Measurements from ENCODE around the gene CDK5R2.

Gene CDK5R2

DNA sequence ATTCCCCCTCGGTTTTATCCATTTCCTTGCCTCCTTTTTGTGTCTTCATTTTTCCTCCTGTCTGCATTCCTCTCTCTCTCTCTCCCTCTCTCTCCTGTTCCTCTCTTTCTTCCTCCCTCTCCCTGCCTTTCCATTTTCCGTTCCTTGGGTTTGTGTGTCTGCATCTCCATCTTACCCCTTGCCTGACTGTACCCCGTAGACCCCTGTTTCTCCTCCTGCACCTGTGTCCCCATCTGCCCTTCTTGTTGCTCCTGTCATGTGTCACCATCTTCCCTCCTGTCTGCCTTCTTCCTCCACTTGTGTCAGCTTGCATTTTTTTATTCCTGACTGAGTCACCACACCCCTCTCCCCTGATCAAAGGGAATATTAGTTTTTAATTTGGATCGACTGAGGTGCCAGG lies 1.8 kb downstream of the CDK5R2 start:
- TF ChIP-seq EZH2phosphoT487 (IDR thresholded peaks at IDR 0.05; ENCODE audit: borderline replicate concordance, low read length) (no peak), CTCF (IDR thresholded peaks at IDR 0.05; ENCODE audit: low read depth, low read length, poor library complexity, severe bottlenecking) (no peak)
- H3F3A ChIP-seq (ENCODE audit: control insufficient read depth, insufficient read depth) = no peaks in the 10 kb centered on the region
- H3K4me2 ChIP-seq (ENCODE audit: low read length) = no peak overlapping the region
- H3K27me3 ChIP-seq (ENCODE audit: control insufficient read depth, low read length) = peaks cover 24% of the 10 kb centered on the region
- no peaks in the 10 kb centered on the region for H4K20me1 ChIP-seq (ENCODE audit: control insufficient read depth, insufficient read depth, low read depth, low read length)
- H3K9me3 ChIP-seq (ENCODE audit: control insufficient read depth, insufficient read depth, low read length) = no peaks in the 10 kb centered on the region
- peaks cover 11% of the 10 kb centered on the region for H3K4me1 ChIP-seq (ENCODE audit: control insufficient read depth, low read length)
- H3K79me2 ChIP-seq (ENCODE audit: control insufficient read depth, low read length) = no peaks in the 10 kb centered on the region
- H3K4me3 ChIP-seq (ENCODE audit: low read length) = no peak overlapping the region
- H3K27ac ChIP-seq (ENCODE audit: low read depth, low read length) = no peak overlapping the region
- H3K36me3 ChIP-seq (ENCODE audit: control insufficient read depth, low read length) = no peaks in the 10 kb centered on the region
- no peaks in the 10 kb centered on the region for H3K9me2 ChIP-seq (replicated peaks; ENCODE audit: control insufficient read depth, low read length)

DNA sequence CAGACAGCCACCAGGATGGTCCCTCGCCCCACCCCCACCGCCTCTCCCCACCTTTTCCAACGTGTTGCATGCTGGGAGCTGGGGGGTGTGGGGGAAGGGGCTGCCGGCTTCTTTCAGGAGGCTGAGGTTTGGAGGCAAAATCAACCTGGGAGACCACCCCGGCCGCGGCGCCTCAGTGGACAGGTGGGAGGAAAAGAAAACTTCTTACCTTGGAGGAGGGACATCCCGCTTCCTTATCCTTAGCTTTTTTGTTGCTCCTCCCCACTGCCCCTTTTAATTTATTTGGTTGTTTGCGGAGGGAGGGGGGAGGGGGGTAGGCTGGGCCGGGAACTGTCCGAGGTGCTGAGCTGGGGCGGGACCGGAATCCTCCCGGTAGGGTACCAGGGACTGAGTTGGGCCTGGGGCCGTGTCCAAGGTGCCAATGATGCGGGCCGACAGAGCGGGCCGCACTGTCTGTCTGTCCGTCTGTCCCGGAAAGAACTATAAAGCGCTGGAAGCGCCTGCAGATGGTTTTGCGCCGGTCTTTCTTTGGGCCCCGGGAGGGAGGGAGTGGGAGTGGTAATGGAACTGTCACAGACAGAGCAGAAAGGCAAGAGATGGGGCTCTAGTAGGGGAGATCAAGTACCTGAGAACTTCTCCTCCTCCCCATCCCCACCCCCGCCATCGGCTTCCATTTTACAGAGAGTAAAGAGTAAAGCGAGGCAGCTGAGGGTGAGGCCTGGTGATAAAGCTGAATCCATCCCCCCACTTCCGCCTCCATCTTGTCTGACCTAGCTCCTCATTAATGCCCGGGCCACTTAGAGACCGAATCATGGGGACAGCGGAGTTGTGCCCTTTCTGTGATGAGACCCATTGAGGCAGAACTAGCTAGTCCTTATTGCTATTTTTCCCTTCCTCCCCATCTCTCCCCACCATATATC lies 2.4 kb downstream of the CDK5R2 start:
- Histone ChIP-seq H3K4me1 (ENCODE audit: control insufficient read depth, low read length) (peaks cover 11% of the 10 kb centered on the region), H3F3A (ENCODE audit: control insufficient read depth, insufficient read depth) (no peaks in the 10 kb centered on the region), H3K27me3 (ENCODE audit: control insufficient read depth, low read length) (peaks cover 24% of the 10 kb centered on the region)

DNA sequence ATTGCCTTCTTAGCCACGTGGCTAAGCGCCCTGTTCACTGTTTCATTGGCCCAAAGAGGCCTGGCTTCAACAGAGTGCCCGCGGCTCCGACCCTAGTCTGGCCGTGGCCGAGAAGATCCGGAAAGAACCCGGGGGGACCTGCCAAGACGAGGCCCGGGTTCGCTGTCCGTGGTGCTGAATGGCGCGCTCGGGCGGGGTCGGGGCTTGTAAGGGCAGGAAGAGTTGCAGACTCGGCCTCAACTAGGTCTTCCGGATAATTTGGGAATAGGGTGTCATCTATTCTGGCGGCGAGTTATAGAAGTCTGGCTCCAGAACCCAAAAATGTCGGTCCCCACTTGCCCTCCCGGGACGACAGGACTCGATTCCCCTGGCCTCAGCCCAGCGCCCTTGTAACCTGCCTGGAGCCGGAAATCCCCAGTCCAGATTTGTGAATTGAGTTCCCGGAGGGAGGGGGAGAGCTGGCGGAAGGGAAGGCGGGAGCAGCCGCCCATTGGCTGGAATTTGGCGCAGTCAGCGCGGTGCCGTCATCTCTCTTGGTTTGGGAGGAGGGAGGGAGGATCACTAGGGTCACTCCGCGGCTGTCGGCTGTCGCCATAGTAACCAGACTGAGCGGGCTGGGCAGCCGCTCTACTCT lies 3.5 kb downstream of the CDK5R2 start:
- Histone ChIP-seq H3K9me2 (replicated peaks; ENCODE audit: control insufficient read depth, low read length) (no peaks in the 10 kb centered on the region), H3K9me3 (ENCODE audit: control insufficient read depth, insufficient read depth, low read length) (no peaks in the 10 kb centered on the region), H4K20me1 (ENCODE audit: control insufficient read depth, insufficient read depth, low read depth, low read length) (no peaks in the 10 kb centered on the region), H3K4me2 (ENCODE audit: low read length) (no peak overlapping the region), H3K27me3 (ENCODE audit: control insufficient read depth, low read length) (peaks cover 23% of the 10 kb centered on the region), H3K4me1 (ENCODE audit: control insufficient read depth, low read length) (peaks cover 11% of the 10 kb centered on the region), H3F3A (ENCODE audit: control insufficient read depth, insufficient read depth) (no peaks in the 10 kb centered on the region), H3K4me3 (ENCODE audit: low read length) (no peak overlapping the region), H3K27ac (ENCODE audit: low read depth, low read length) (no peak overlapping the region), H3K36me3 (ENCODE audit: control insufficient read depth, low read length) (no peaks in the 10 kb centered on the region), H3K79me2 (ENCODE audit: control insufficient read depth, low read length) (no peaks in the 10 kb centered on the region)
- TF ChIP-seq CTCF (IDR thresholded peaks at IDR 0.05; ENCODE audit: low read depth, low read length, poor library complexity, severe bottlenecking) (no peak), EZH2phosphoT487 (IDR thresholded peaks at IDR 0.05; ENCODE audit: borderline replicate concordance, low read length) (no peak)

More for the DNA sequence above, 2.4 kb downstream of the CDK5R2 start:
- no peak overlapping the region for H3K27ac ChIP-seq (ENCODE audit: low read depth, low read length)
- no peak overlapping the region for H3K4me2 ChIP-seq (ENCODE audit: low read length)
- H3K4me3 ChIP-seq (ENCODE audit: low read length) = no peak overlapping the region
- TF ChIP-seq EZH2phosphoT487 (IDR thresholded peaks at IDR 0.05; ENCODE audit: borderline replicate concordance, low read length) (no peak), CTCF (IDR thresholded peaks at IDR 0.05; ENCODE audit: low read depth, low read length, poor library complexity, severe bottlenecking) (no peak)
- no peaks in the 10 kb centered on the region for H4K20me1 ChIP-seq (ENCODE audit: control insufficient read depth, insufficient read depth, low read depth, low read length)
- H3K36me3 ChIP-seq (ENCODE audit: control insufficient read depth, low read length) = no peaks in the 10 kb centered on the region
- no peaks in the 10 kb centered on the region for H3K79me2 ChIP-seq (ENCODE audit: control insufficient read depth, low read length)
- H3K9me3 ChIP-seq (ENCODE audit: control insufficient read depth, insufficient read depth, low read length) = no peaks in the 10 kb centered on the region
- no peaks in the 10 kb centered on the region for H3K9me2 ChIP-seq (replicated peaks; ENCODE audit: control insufficient read depth, low read length)

Measured in DOHH2 (cell line).